ENCODE data around the gene NPAS1.

The NPAS1 gene

DNA sequence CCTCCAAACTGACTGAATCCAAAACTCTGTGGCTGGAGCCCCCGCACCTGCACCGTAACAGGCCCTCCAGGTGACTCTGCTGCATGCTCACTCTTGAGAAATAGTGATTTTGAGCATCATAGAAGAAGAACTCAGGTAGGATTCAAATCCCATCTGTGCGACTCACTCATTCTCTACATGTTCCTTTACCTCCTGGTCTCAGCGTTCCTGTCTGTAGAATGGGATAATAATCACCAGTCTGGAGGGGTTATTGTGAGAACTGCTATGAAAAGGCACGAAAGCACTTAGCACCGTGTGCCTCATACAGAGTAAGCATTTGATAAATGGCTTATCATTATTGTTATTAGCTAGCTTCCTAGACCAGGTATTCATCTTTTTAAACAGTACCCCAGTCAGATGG is 36.5 kb upstream of the NPAS1 start:
- Mint-ChIP-seq H3K4me3 (no peak overlapping the region), H3K36me3 (peaks cover 35% of the 10 kb centered on the region), H3K27ac (no peak overlapping the region), H3K9me3 (no peaks in the 10 kb centered on the region), H3K4me1 (peaks cover 45% of the 10 kb centered on the region)
- ATAC-seq: no peak
- no peak for DNase-seq (ENCODE audit: low spot score in 2 of 2)

DNA sequence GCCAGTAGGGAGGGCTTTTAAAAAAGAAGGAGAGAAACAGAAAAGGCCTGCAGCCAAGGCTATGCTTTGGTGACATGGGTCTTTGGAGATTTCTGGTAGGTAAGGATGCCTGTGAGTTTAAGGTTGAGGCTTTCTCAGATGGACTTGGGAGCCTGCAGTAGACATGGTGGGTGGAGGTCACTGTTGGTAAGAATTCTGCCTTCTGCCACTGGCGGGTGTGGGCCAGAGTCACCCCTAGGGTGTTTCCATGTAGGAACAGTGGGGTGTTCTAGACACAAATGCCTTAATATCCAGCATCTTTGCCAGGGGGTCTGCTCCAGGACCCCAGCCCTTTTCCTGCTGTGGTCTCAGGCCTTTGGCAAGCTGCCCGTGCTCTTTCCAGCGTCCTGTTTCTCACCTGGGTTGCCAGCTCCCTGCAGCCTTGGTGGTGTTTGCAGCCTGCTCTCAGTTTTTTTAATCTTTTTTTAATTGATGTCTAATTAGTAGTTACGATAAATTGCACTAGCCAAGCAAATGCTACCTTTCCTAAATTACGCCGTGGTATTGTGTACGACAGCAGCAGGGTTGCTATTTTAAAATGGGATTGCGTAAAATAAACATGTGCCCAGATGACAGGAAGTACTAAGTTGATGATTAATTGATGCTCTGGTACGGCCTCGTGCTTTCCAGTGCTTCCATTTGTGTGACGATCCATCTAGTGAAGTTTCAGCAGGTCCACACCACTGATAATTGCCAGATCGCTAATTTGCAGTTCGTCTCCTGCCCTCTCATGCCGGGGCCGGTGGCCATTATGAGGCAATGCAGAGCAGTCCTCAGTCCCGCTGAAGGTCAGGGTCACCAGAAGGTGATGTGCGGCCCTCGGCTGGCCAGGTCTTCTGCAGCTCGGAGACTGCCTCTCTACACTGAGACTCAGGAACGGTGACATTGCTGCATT is 35.3 kb upstream of the NPAS1 start:
- DNase-seq (ENCODE audit: low spot score in 2 of 2) (no peak), ATAC-seq (no peak)
- H3K36me3 Mint-ChIP-seq: peaks cover 35% of the 10 kb centered on the region
- H3K4me1 Mint-ChIP-seq: peaks cover 34% of the 10 kb centered on the region
- no peak overlapping the region for H3K27ac Mint-ChIP-seq
- no peak overlapping the region for H3K4me3 Mint-ChIP-seq
- no peaks in the 10 kb centered on the region for H3K9me3 Mint-ChIP-seq

DNA sequence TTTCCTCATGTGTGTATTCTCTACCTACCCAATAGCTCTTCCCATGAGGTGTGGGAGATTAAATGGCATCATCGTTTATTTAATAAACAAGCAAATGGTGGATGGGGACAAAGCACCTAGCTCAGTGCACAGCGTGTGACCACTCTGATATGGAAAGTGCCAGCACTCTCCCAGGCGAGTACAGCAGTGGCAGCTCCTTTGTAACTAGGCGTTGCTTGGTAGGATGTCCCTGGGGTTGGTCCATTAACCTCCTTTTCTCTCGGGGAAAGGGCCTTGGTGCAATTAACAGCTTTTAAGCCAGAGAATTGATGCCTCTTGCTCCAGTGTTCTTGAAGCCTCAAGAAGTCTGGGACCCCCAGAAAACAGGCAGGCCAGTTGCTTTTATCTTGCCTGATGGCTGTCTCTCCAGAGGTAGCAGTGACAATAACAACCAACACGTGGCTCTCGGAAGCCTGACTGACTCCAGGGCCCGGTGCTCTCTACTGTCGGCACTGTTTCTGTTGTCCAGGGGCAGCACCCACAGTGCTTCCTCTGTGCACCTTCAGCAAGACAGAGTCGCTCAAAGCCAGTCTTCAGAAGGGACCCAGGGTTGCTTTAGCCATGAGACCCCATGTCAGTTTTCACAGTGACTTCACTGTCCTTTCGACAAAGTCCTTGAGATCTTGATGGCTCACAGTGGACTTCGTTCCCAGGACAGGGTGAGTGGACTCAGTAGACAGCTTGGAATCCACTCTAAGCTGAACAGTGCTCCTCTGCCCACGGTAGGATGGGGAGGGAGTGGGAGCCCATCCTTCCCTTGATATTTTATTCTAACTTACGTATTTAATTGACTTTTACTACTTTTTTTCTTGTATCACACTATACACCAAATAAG is 33.9 kb upstream of the NPAS1 start:
- Mint-ChIP-seq H3K27ac (no peak overlapping the region), H3K9me3 (no peaks in the 10 kb centered on the region), H3K4me1 (peaks cover 35% of the 10 kb centered on the region), H3K36me3 (peaks cover 41% of the 10 kb centered on the region), H3K4me3 (no peak overlapping the region)
- DNase-seq (ENCODE audit: low spot score in 2 of 2) (no peak), ATAC-seq (no peak)

DNA sequence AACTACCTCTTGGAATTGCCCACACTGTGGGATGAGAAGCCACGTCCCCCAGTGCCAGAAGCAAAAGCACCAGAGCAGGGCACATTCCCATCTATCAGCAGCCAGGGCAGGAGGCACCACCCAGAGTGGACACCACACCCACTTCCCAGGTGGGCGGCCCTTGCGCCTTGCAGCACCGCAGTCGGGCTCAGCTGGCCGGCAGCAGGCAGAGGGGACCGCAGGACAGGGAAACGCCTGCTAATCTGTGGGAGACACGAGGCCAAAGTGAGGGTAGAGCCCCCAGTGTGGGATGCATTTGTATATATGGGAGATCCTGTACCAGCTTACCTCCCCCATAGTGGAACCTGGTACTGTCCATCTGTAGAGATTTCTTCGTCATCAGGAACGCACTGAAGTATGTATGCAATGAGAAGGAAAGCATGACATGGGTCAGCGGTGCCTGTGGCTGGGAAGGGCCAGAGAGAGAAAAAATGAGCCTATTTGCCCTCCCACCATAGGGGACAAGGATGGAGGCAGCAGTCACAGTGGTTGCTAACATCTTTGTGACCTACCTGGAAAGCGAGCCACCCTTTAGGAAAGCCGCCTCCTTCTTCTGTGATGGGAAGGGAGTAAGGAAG is 30.9 kb upstream of the NPAS1 start:
- H3K4me1 Mint-ChIP-seq: peaks cover 33% of the 10 kb centered on the region
- H3K9me3 Mint-ChIP-seq: no peaks in the 10 kb centered on the region
- ATAC-seq (no peak), DNase-seq (ENCODE audit: low spot score in 2 of 2) (no peak)
- peak overlapping the region; percentile 81 for H3K27ac Mint-ChIP-seq
- H3K4me3 Mint-ChIP-seq: no peak overlapping the region
- peaks cover 55% of the 10 kb centered on the region for H3K36me3 Mint-ChIP-seq

DNA sequence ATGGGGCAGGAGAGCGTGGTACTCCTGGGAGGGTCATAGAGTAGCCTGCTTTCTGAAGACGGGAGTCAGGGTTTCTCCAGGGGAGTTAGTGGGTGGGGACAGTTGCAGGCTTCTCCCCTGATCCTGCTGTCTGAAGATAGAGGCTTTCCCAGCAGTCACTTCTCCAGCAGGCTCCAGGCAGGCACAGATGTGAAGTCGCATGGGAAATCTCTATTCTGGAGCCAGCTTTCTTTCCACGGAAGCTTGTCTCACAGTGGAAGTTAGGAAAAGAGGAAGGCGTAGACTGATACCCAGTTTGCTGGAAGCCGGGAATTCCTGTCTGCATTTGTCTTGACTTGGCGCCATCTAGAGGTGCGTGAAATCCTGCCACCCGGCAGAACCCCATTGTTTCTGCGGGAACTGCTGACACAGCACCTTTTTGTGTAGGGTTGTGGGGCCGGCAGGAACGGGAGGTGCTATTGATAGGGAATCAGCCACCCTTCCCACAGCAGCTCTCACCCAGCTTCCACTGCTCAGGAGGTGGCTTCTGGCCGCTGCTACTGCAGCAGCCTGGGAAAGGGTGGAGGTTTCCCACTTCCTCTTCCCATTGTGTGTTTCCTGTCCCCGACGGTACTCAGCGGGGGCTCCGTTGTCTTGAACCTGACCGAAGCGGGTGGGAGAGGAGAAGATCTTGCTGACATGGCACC is 28.5 kb upstream of the NPAS1 start:
- DNase-seq (ENCODE audit: low spot score in 2 of 2) (peak; percentile 44 to 75), ATAC-seq (peak; percentile 71)
- Mint-ChIP-seq H3K36me3 (peaks cover 71% of the 10 kb centered on the region), H3K27ac (peak overlapping the region; percentile 81), H3K4me3 (peak overlapping the region; percentile 13), H3K4me1 (peaks cover 23% of the 10 kb centered on the region), H3K9me3 (no peaks in the 10 kb centered on the region)

DNA sequence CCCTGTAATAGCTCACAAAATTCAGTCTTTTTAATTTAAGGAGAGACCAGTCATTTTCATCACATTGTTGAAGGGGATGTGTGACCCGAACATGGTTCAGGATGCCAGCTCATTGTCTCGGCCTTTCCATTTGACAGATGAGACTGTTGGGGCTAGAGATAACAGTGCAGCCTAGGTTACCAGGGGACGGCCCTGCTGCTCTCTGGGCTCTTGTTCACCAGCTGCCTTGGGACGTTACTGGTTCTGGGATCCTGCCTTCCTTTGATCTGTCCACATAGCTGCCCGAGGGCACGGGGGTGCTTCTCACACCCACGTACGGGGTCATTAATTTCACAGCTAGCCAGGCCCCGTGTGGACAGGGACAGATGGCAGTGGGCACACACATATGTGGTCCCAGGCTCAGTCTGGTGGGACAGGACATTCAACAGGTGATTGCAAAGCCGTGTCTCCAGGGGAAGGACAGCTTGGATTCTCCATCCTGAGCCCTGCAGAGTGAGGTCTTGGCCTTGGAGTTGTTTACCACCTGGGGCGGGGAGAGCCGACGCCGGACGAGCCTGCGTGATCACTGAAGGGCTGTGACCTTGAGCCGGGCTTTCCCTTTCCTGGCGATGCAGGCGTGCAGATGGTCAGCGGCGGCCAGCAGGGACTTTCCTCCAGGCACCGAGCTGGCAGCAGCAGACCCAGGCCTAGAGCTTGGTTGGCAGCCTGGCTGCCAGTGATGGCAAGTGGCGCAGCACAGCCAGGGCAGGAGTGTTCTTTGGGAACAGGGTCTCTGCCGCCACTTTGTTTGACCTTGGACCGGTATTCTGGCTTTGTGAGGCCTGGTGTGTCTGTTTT is 26.7 kb upstream of the NPAS1 start:
- Mint-ChIP-seq H3K36me3 (peaks cover 76% of the 10 kb centered on the region), H3K4me3 (no peak overlapping the region), H3K4me1 (peaks cover 23% of the 10 kb centered on the region), H3K9me3 (no peaks in the 10 kb centered on the region), H3K27ac (no peak overlapping the region)
- DNase-seq (ENCODE audit: low spot score in 2 of 2) (no peak), ATAC-seq (no peak)

DNA sequence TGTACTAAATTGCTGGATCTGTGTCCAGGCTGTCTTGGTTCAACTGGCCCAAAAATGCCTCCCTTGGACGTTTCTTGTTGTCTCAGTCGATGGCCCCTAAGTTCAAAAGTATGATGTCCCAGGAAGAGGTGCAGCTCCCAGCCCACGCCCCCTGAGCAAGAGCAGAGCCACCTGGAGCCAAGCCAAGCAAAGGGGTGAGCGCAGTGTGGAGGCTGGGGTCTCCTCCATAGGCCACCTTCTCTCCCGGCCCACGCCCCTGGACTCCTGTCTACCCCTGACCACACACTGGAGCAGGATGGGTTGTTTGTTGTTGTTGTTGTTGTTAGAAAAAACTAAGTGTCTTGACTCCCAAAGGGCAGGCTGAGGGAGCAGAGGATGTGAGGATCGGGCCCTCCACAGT is 26.0 kb upstream of the NPAS1 start:
- Mint-ChIP-seq H3K4me1 (peaks cover 23% of the 10 kb centered on the region), H3K4me3 (no peak overlapping the region), H3K36me3 (peaks cover 76% of the 10 kb centered on the region), H3K9me3 (no peaks in the 10 kb centered on the region), H3K27ac (no peak overlapping the region)
- DNase-seq (ENCODE audit: low spot score in 2 of 2): no peak
- no peak for ATAC-seq

DNA sequence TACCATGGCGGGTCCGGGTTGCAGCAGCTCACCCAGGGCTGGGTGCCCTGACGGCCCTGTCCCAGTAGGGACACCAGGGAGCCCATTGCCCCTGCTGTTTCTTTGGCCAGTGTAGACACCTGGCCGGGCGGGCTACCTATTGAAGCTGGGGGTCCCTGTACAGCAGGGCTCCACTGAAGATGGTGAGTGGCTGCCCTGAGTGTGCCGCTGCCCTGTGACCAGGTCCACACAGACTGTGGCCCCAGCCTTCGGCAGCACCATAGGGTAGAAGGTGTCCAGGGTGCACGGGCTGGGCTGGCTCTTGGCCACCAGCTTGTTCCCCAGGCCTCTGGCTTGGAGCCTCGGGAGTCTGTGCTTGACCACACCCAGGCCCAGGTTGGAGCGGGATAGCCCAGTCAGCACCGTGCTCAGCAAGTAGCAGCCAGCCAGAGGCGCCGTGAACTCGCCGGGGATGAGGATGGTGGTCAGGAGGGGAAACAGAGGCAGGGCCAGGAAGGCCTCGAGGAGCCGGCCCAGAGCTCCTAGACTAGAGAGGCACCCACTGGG is 25.4 kb upstream of the NPAS1 start:
- no peak for DNase-seq (ENCODE audit: low spot score in 2 of 2)
- Mint-ChIP-seq H3K4me3 (no peak overlapping the region), H3K36me3 (peaks cover 72% of the 10 kb centered on the region), H3K27ac (no peak overlapping the region), H3K9me3 (no peaks in the 10 kb centered on the region), H3K4me1 (peaks cover 23% of the 10 kb centered on the region)
- ATAC-seq: no peak

DNA sequence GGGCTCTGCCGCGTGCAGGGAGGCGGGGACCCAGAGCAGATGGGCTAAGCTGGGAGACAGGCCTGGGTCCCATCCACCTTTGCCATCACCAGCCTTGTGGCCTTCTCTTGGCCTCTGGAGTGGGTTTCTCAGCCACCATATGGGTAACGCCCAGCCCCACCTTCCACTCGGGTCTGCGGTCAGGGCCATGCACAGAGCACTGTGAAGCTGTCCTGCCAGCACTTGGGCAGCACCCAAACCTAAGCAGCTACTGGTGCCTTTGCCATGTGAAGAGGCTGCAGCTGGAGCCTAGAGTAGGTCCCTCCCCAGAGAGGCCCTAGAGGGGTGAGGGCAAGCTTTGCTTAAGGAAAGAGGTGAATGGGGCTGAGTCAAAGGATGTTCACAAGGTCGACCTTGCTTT is 24.1 kb upstream of the NPAS1 start:
- Mint-ChIP-seq H3K36me3 (peaks cover 73% of the 10 kb centered on the region), H3K27ac (no peak overlapping the region)
- DNase-seq (ENCODE audit: low spot score in 2 of 2): no peak

DNA sequence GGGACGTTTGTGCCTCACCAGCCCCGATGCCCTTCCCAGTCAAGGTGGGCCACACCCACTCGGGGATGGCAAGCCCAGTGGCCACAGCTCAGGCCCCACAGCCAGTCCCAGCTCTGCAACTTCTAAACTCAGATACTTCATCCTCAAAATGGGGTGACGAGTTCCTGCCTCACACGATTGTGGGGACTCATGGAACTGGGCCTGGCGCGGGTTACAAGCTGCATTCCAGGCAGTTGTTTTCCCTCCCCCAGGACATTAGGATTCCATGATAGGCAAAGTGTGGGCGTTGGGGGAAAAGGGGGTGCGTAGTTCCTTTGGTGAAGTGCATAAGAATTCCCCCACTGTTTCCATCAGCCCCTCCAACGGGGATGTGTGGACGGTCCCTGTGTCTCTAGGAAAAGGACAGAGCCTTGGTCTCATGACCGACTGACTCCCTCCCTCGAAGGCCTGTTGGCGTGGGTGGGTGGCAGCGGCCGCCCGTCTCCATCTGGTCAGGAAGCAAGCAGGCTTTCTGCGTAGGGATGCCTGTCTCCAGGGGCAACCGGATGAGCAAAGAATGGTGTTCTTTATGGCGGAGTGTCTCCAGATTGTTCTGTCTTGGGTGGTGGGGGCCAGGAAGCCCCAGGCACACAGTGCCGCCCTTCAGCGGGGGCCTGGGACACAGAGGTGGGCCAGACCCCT is 21.1 kb upstream of the NPAS1 start:
- ATAC-seq (no peak), DNase-seq (ENCODE audit: low spot score in 2 of 2) (no peak)
- Mint-ChIP-seq H3K9me3 (no peaks in the 10 kb centered on the region), H3K36me3 (peaks cover 68% of the 10 kb centered on the region), H3K4me1 (peaks cover 8% of the 10 kb centered on the region), H3K27ac (peak overlapping the region; percentile 34), H3K4me3 (no peak overlapping the region)

More for the DNA sequence above, 24.1 kb upstream of the NPAS1 start:
- ATAC-seq: no peak
- H3K4me1 Mint-ChIP-seq: peaks cover 13% of the 10 kb centered on the region
- no peaks in the 10 kb centered on the region for H3K9me3 Mint-ChIP-seq
- H3K4me3 Mint-ChIP-seq: no peak overlapping the region

DNA sequence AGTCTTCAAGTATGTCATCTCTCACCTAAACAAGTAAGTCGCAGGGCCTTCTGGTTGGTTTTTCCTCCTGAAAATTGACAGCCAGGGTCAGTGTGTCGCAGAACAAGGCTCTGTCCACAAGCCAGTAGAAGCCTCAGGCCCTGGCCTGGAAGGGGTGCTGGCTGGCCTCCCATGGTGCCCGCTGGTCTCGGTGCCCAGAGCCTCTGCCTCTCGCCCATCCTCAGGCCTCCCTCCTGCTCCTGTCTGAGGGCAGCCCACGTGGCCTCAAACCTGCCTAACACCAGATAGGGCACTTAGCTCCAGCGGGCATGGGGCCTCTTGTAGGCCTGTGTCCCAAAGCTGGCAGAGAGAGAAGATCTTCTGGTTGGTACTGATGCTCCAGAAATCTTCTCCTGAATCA is 20.3 kb upstream of the NPAS1 start:
- no peak overlapping the region for H3K4me3 Mint-ChIP-seq
- H3K27ac Mint-ChIP-seq: no peak overlapping the region
- H3K4me1 Mint-ChIP-seq: peaks cover 10% of the 10 kb centered on the region
- DNase-seq (ENCODE audit: low spot score in 2 of 2) (no peak), ATAC-seq (no peak)
- H3K36me3 Mint-ChIP-seq: peaks cover 64% of the 10 kb centered on the region
- no peaks in the 10 kb centered on the region for H3K9me3 Mint-ChIP-seq

DNA sequence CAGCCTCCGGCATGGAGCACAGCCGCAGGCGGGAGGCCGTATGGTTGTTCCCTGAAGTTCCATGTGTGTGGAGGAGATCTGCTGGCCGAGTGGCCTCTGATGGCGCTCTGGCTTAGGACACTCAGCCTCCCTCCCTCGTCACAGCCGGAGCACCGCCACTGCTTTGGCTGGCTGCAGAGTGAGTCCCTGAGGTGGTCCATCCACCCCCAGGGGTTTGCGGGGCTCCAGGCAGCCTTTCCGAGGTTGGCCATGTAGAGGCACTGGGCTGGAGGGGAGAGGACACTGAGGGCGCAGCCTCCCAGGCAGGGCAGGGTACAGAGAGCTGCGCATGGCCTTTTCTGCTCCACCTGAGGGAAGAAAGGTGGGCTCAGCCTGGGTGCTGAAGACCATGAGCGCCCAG is 19.8 kb upstream of the NPAS1 start:
- Mint-ChIP-seq H3K4me1 (peaks cover 10% of the 10 kb centered on the region), H3K4me3 (no peak overlapping the region), H3K9me3 (no peaks in the 10 kb centered on the region), H3K27ac (no peak overlapping the region), H3K36me3 (peaks cover 62% of the 10 kb centered on the region)
- DNase-seq (ENCODE audit: low spot score in 2 of 2) (no peak), ATAC-seq (no peak)

DNA sequence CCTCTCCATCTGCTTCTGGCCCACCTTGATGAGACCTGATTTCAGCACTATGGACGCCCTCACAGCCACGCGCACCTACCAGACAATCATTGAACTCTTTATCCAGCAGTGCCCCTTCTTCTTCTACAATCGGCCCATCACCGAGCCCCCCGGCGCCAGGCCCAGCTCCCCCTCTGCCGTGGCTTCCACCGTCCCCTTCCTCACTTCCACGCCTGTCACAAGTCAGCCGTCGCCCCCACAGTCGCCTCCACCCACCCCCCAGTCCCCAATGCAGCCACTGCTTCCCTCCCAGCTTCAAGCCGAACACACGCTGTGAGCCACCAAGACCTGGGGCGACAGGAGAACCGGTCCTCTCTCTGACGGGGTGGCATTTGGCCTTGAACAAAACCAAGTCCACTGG is 19.3 kb upstream of the NPAS1 start:
- Mint-ChIP-seq H3K36me3 (peaks cover 58% of the 10 kb centered on the region), H3K4me3 (no peak overlapping the region), H3K4me1 (peaks cover 10% of the 10 kb centered on the region), H3K27ac (no peak overlapping the region), H3K9me3 (no peaks in the 10 kb centered on the region)
- DNase-seq (ENCODE audit: low spot score in 2 of 2) (no peak), ATAC-seq (no peak)
